H1 (cell line): Measurements from ENCODE around the gene EDDM3A. TPM values are rescaled to one million over a fixed set of nuclear protein-coding genes. Genes with fewer than 3 reads are reported as not detected.

Source experiments
- CTCF ChIA-PET: fragments of 300-600 bp; sonication (Branson Sonifier 250); formaldehyde crosslinking; loops from one replicate; lab custom pipeline; 2021; ENCODE audit not compliant: partially characterized antibody; lab: Charles Lee
- POLR2A ChIA-PET: fragments of 300-600 bp; sonication (Branson Sonifier 250); formaldehyde crosslinking; loops from one replicate; lab custom pipeline; 2021; ENCODE audit warnings: inconsistent platforms; ENCODE audit not compliant: partially characterized antibody; lab: Charles Lee
- DNase-seq, 2 experiments: peaks; one replicate each; pipeline versions ENCODE4 v3.0.0 to v3.0.0-alpha.2; 2010 to 2022; ENCODE audit warnings: low spot score in 2 of 2, low read depth in 1 of 2, mixed read lengths in 1 of 2
- FAIRE-seq: peaks from 2 replicates; lab custom pipeline; 2011; peaks lifted over from hg19 to GRCh38; lab: Jason Lieb, UNC
- H2AFZ ChIP-seq: 2 replicates; pipeline ENCODE4 v1.8.1; 2012; ENCODE audit warnings: low read length, inconsistent platforms
- H2AK5ac ChIP-seq: 2 replicates; pipeline ENCODE4 v1.6.1; 2013; ENCODE audit warnings: low read depth, low read length
- H2BK120ac ChIP-seq: replicated peaks from 2 replicates; pipeline ENCODE3; 2013; ENCODE audit warnings: low read depth, low read length, inconsistent platforms
- H2BK12ac ChIP-seq: 2 replicates; pipeline ENCODE4 v1.6.1; 2013; ENCODE audit warnings: low read depth, low read length
- H2BK15ac ChIP-seq: 2 replicates; pipeline ENCODE4 v1.6.1; 2013; ENCODE audit warnings: low read length
- H2BK20ac ChIP-seq: 2 replicates; pipeline ENCODE4 v1.6.1; 2013; ENCODE audit warnings: low read length
- H2BK5ac ChIP-seq: 2 replicates; pipeline ENCODE4 v1.6.1; 2013; ENCODE audit warnings: low read depth, low read length
- H3K14ac ChIP-seq: 2 replicates; pipeline ENCODE4 v1.6.1; 2013; ENCODE audit warnings: inconsistent platforms; ENCODE audit not compliant: insufficient read length
- H3K18ac ChIP-seq: 2 replicates; pipeline ENCODE4 v1.6.1; 2013; ENCODE audit warnings: low read length; ENCODE audit errors: extremely low read depth
- H3K23ac ChIP-seq: 2 replicates; pipeline ENCODE4 v1.6.1; 2013; ENCODE audit warnings: inconsistent platforms; ENCODE audit not compliant: insufficient read length
- H3K23me2 ChIP-seq: 2 replicates; pipeline ENCODE4 v1.6.1; 2013; ENCODE audit warnings: low read depth, low read length
- H3K27ac ChIP-seq: 2 replicates; pipeline ENCODE4 v1.6.1; 2011; ENCODE audit warnings: low read depth, low read length, inconsistent platforms
- H3K27me3 ChIP-seq, 4 experiments: replicated peaks in 1 of 4; 1 replicate in 1 of 4; 2 replicates in 3 of 4; pipeline versions ENCODE4 v1.6.1 to v1.8.1; 2011 to 2013; ENCODE audit warnings: low read length in 3 of 4, mild to moderate bottlenecking in 3 of 4, inconsistent platforms in 2 of 4, mixed read lengths in 2 of 4, moderate library complexity in 1 of 4; ENCODE audit not compliant: control insufficient read depth in 3 of 4, insufficient read depth in 3 of 4; ENCODE audit errors: extremely low read depth in 1 of 4
- H3K36me3 ChIP-seq, 4 experiments: 2 replicates each; pipeline versions ENCODE4 v1.6.1 to v1.8.1; 2011 to 2013; ENCODE audit warnings: mild to moderate bottlenecking in 4 of 4, low read length in 3 of 4, moderate library complexity in 2 of 4, control low read depth in 1 of 4, inconsistent platforms in 1 of 4; ENCODE audit not compliant: insufficient read depth in 4 of 4, control insufficient read depth in 2 of 4
- H3K4ac ChIP-seq: replicated peaks from 2 replicates; pipeline ENCODE3; 2013; ENCODE audit warnings: low read length, low read depth, mixed read lengths, inconsistent platforms; ENCODE audit not compliant: insufficient read length
- H3K4me1 ChIP-seq, 4 experiments: replicated peaks in 1 of 4; 1 replicate in 1 of 4; 2 replicates in 3 of 4; pipeline versions ENCODE4 v1.6.1 to v1.8.1; 2011 to 2013; ENCODE audit warnings: low read length in 3 of 4, inconsistent platforms in 2 of 4, mixed read lengths in 1 of 4; ENCODE audit not compliant: insufficient read depth in 4 of 4, control insufficient read depth in 3 of 4
- H3K4me2 ChIP-seq, 2 experiments: 2 replicates each; pipeline versions ENCODE4 v1.6.1 to v1.8.1; 2011 to 2013; ENCODE audit warnings: low read depth in 2 of 2, low read length in 2 of 2, control low read depth in 1 of 2, inconsistent platforms in 1 of 2, mild to moderate bottlenecking in 1 of 2; ENCODE audit not compliant: insufficient read depth in 1 of 2
- H3K4me3 ChIP-seq, 4 experiments: fragments of 200-600, 300-600 bp in 1 of 4; sonication (generic), shearing (Covaris generic), sonication (Bioruptor Twin) in 1 of 4; 2 replicates each; pipeline versions ENCODE4 v1.5.1 to v1.8.1; 2011 to 2016; ENCODE audit warnings: low read length in 4 of 4, low read depth in 3 of 4, control low read depth in 2 of 4, inconsistent platforms in 2 of 4, mild to moderate bottlenecking in 2 of 4, mixed read lengths in 1 of 4, moderate library complexity in 1 of 4; ENCODE audit not compliant: insufficient read depth in 2 of 4; ENCODE audit errors: extremely low read depth in 1 of 4
- H3K56ac ChIP-seq: replicated peaks from 2 replicates; pipeline ENCODE3; 2013; ENCODE audit warnings: low read depth, mild to moderate bottlenecking, mixed read lengths, low read length, inconsistent platforms; ENCODE audit not compliant: insufficient read length
- H3K79me1 ChIP-seq: 2 replicates; pipeline ENCODE4 v1.6.1; 2013; ENCODE audit warnings: low read depth, low read length, control low read depth
- H3K79me2 ChIP-seq, 2 experiments: 2 replicates each; pipeline versions ENCODE4 v1.6.1 to v1.8.1; 2012 to 2013; ENCODE audit warnings: low read length in 2 of 2, mild to moderate bottlenecking in 2 of 2, inconsistent platforms in 1 of 2; ENCODE audit not compliant: insufficient read depth in 2 of 2, control insufficient read depth in 1 of 2
- H3K9ac ChIP-seq, 4 experiments: replicated peaks in 1 of 4; 1 replicate in 1 of 4; 2 replicates in 3 of 4; pipeline versions ENCODE4 v1.6.1 to v1.8.1; 2011 to 2013; ENCODE audit warnings: low read depth in 3 of 4, low read length in 3 of 4, control low read depth in 2 of 4, mild to moderate bottlenecking in 2 of 4, moderate library complexity in 2 of 4, inconsistent platforms in 1 of 4; ENCODE audit errors: extremely low read depth in 1 of 4
- H3K9me3 ChIP-seq, 2 experiments: 2 replicates each; pipeline versions ENCODE4 v1.6.1 to v1.8.1; 2012 to 2013; ENCODE audit warnings: mild to moderate bottlenecking in 2 of 2, moderate library complexity in 2 of 2, control low read depth in 1 of 2, inconsistent platforms in 1 of 2, low read depth in 1 of 2, low read length in 1 of 2, mixed read lengths in 1 of 2; ENCODE audit not compliant: insufficient read depth in 2 of 2
- H4K20me1 ChIP-seq, 2 experiments: replicated peaks in 1 of 2; 2 replicates each; pipeline versions ENCODE3 to v1.8.1; 2011 to 2013; ENCODE audit warnings: inconsistent platforms in 2 of 2, low read length in 2 of 2, mild to moderate bottlenecking in 1 of 2; ENCODE audit not compliant: insufficient read depth in 2 of 2, control insufficient read depth in 1 of 2
- H4K5ac ChIP-seq: 2 replicates; pipeline ENCODE4 v1.6.1; 2013; ENCODE audit warnings: low read length, low read depth, mixed read lengths, inconsistent platforms; ENCODE audit not compliant: insufficient read length
- H4K8ac ChIP-seq: 2 replicates; pipeline ENCODE4 v1.8.0; 2013; ENCODE audit warnings: mild to moderate bottlenecking, moderate library complexity, low read length, inconsistent platforms; ENCODE audit not compliant: insufficient read depth; ENCODE audit errors: extremely low read depth
- H4K91ac ChIP-seq: replicated peaks from 2 replicates; pipeline ENCODE3; 2013; ENCODE audit warnings: low read length, mixed read lengths, inconsistent platforms; ENCODE audit not compliant: insufficient read length
- CBX8 ChIP-seq: fragments of 300-800, 300-1000 bp; sonication (generic); IDR thresholded peaks from 2 replicates; pipeline ENCODE4 v1.7.1; 2016; ENCODE audit warnings: low read depth, low read length, borderline replicate concordance
- CHD2 ChIP-seq: IDR thresholded peaks from 2 replicates; pipeline ENCODE4 v1.6.1; 2012; ENCODE audit warnings: low read length, improper control_type of control experiment
- FOSL1 ChIP-seq: IDR thresholded peaks from 2 replicates; pipeline ENCODE4 v1.6.1; 2011; ENCODE audit warnings: mild to moderate bottlenecking, low read depth, low read length, moderate library complexity; ENCODE audit not compliant: insufficient read depth
- KDM4A ChIP-seq: IDR thresholded peaks from one replicate; pipeline ENCODE4 v1.7.1; 2012; ENCODE audit warnings: low read depth, mild to moderate bottlenecking, moderate library complexity, low read length, inconsistent platforms; ENCODE audit not compliant: severe bottlenecking
- PHF8 ChIP-seq: fragments of 200-600 bp; sonication (generic); conservative IDR thresholded peaks from 2 replicates; pipeline ENCODE4 v1.7.1; 2012; ENCODE audit warnings: low read depth, mild to moderate bottlenecking, inconsistent platforms, low read length, moderate library complexity
- RNF2 ChIP-seq: fragments of 200-900, 300-1000 bp; sonication (generic); IDR thresholded peaks from 2 replicates; pipeline ENCODE4 v1.7.1; 2016; ENCODE audit warnings: borderline replicate concordance, low read depth, mild to moderate bottlenecking, antibody characterized with exemption, low read length; ENCODE audit not compliant: poor library complexity, severe bottlenecking; ENCODE audit errors: missing control alignments
- SIN3A ChIP-seq, 2 experiments: IDR thresholded peaks in 1 of 2; conservative IDR thresholded peaks in 1 of 2; 2 replicates each; pipeline ENCODE4 v1.6.1; 2011 to 2012; ENCODE audit warnings: low read length in 2 of 2, improper control_type of control experiment in 1 of 2, low read depth in 1 of 2, mild to moderate bottlenecking in 1 of 2
- SIRT6 ChIP-seq: IDR thresholded peaks from one replicate; pipeline ENCODE4 v1.7.1; 2012; ENCODE audit warnings: low read length, inconsistent platforms
- TAF1 ChIP-seq: IDR thresholded peaks from 2 replicates; pipeline ENCODE4 v1.6.1; 2011; ENCODE audit warnings: mild to moderate bottlenecking, low read depth, low read length
- TCF12 ChIP-seq: IDR thresholded peaks from 2 replicates; pipeline ENCODE4 v1.6.1; 2011; ENCODE audit warnings: low read depth, mild to moderate bottlenecking, low read length
- TEAD4 ChIP-seq: IDR thresholded peaks from 2 replicates; pipeline ENCODE4 v1.6.1; 2012; ENCODE audit warnings: low read depth, low read length, inconsistent platforms, mixed read lengths
- WGBS, 2 experiments: shearing (Covaris generic) in 1 of 2; methylation state at CpG; one replicate each; pipeline versions ENCODE4 v1.1.6 to v1.1.7; 2013 to 2015; ENCODE audit warnings: low lambda C conversion rate in 2 of 2, mixed read lengths in 2 of 2, inconsistent platforms in 1 of 2, low coverage in 1 of 2, missing lambda C conversion rate in 1 of 2; ENCODE audit not compliant: insufficient replicate concordance in 2 of 2, insufficient coverage in 1 of 2, insufficient read length in 1 of 2; ENCODE audit errors: extremely low coverage in 1 of 2, missing lambda C conversion rate in 1 of 2; 5-methylcytosine and 5-hydroxymethylcytosine counted together
- polyA plus RNA-seq, 7 experiments: library from polyadenylated mRNA; depleted of rRNA in 3 of 7; stranded (reverse) in 5 of 7; unstranded in 2 of 7; fragments of >200 nt in 5 of 7; fragments of 200-250 nt in 2 of 7; gene quantifications; 1 replicate in 5 of 7; 2 replicates in 1 of 7; 4 replicates in 1 of 7; pipeline versions ENCODE4 v1.2.1 to v1.2.3, GENCODE V29; 2011 to 2013; ENCODE audit warnings: missing spikeins in 2 of 7, mixed read lengths in 2 of 7
- total RNA-seq: library from RNA; stranded (reverse); fragmentation: NEBNext Ultra II Directional; extraction: Animal tissue kit (Norgen Biotek cat#: 25700); gene quantifications from 2 replicates; pipeline ENCODE4 v1.2.1, GENCODE V29; 2021

Gene EDDM3A
- total and polyA plus RNA-seq, 2 of the 8 experiments (the other 6 are each of a cell fraction or from before 2014, with no cell fraction given), result 0.09 TPM; not detected in 1

- no peak overlapping the region for H3K18ac ChIP-seq
- no peaks in the 10 kb centered on the region for H3K36me3 ChIP-seq
- no peak overlapping the region for H3K4me3 ChIP-seq
- H3K9ac ChIP-seq, result no peak overlapping the region
- no peaks in the 10 kb centered on the region for H3K9me3 ChIP-seq
- H3K23ac ChIP-seq, result no peak overlapping the region
- H2BK120ac ChIP-seq, result no peak overlapping the region
- no peak overlapping the region for H2BK5ac ChIP-seq
- ChIA-PET POLR2A (no interaction called here), CTCF (interaction anchor here (0.9 kb wide), 1 partner anchor 95 kb away, joined by 3 read pairs; no protein-coding TSS in a partner anchor)
- H4K20me1 ChIP-seq, result no peaks in the 10 kb centered on the region
- no peak overlapping the region for H3K14ac ChIP-seq
- no peak overlapping the region for H3K4me2 ChIP-seq
- WGBS, 2 experiments, result 92% methylated on average over 2 of the region's 2 CpGs; no CpG with 5 or more reads in 1 of the 2 experiments
- no peaks in the 10 kb centered on the region for H3K27me3 ChIP-seq
- no peak overlapping the region for H2BK15ac ChIP-seq
- H3K79me2 ChIP-seq, result no peaks in the 10 kb centered on the region
- H3K56ac ChIP-seq, result no peak overlapping the region
- H4K91ac ChIP-seq, result no peak overlapping the region
- H2BK12ac ChIP-seq, result no peak overlapping the region
- H3K4ac ChIP-seq, result no peak overlapping the region
- no peaks in the 10 kb centered on the region for H3K23me2 ChIP-seq
- H3K4me1 ChIP-seq, result peaks cover 0 to 2% (median 0%) of the 10 kb centered on the region in 4 experiments; a peak in 1 of 7 replicates
- no peak overlapping the region for H4K5ac ChIP-seq
- H3K27ac ChIP-seq, result no peak overlapping the region
- no peak overlapping the region for H4K8ac ChIP-seq
- H3K79me1 ChIP-seq, result no peaks in the 10 kb centered on the region
- no peak overlapping the region for H2BK20ac ChIP-seq
- DNase-seq (no peak), FAIRE-seq (no peak)
- H2AFZ ChIP-seq, result no peak overlapping the region
- no peak overlapping the region for H2AK5ac ChIP-seq
- TF ChIP-seq TAF1 (no peak), TCF12 (no peak), KDM4A (no peak), PHF8 (no peak), TEAD4 (no peak), SIRT6 (no peak), RNF2 (no peak), CHD2 (no peak), CBX8 (no peak), FOSL1 (no peak), SIN3A (conservative IDR thresholded peaks at IDR 0.05 in 1 of 2, IDR thresholded peaks at IDR 0.05 in 1 of 2; ENCODE audit: low read depth in 1 of 2, low read length in 2 of 2) (no peak)
These were observed 45.9 kb downstream of the EDDM3A start for GRCh38 chr14:20791597-20791996.
